Neural progenitor cell (in vitro differentiated cells): ENCODE measurements around the gene EXD2. TPM values are rescaled to one million over a fixed set of nuclear protein-coding genes. Genes with fewer than 3 reads are reported as not detected.

Experiments used
- small RNA-seq: library from RNA; depleted of rRNA; stranded (forward); fragments of <200 nt; gene quantifications from one replicate; pipeline ENCODE3, GENCODE V24; 2015
- total RNA-seq: library from RNA; depleted of rRNA; stranded (reverse); fragments of >200 nt; gene quantifications from 2 replicates; pipeline ENCODE4 v1.2.3, GENCODE V29; 2015; ENCODE audit warnings: low replicate concordance

EXD2 gene
- total RNA-seq, 1 donor from 2014 or later: 23.2 TPM

Small RNA genes within 50 kb of the gene (small RNA-seq; reads per million reads assigned to genes)
- not detected for gene RF00019

Other genes starting within 250 kb of the EXD2 start
- 70.7 and 97.7 TPM in 2 replicates for gene ACTN1, start 212.2 kb upstream of the EXD2 start, total RNA-seq
- gene DCAF5, start 38.4 kb upstream of the EXD2 start, total RNA-seq: 22.4 and 30.8 TPM in 2 replicates
- 3.5 and 7.0 TPM in 2 replicates for gene GALNT16, start 68.7 kb downstream of the EXD2 start, total RNA-seq
- 252 and 337 TPM in 2 replicates for gene ERH, start 206.8 kb downstream of the EXD2 start, total RNA-seq
- 54.5 and 61.2 TPM in 2 replicates for gene SLC39A9, start 207.2 kb downstream of the EXD2 start, total RNA-seq